Measurements from ENCODE around the gene CEACAM1. TPM values are rescaled to one million over a fixed set of nuclear protein-coding genes. Genes with fewer than 3 reads are reported as not detected.

Gene CEACAM1
- total RNA-seq, 1 donor from 2014 or later = not detected

- no peak for TF ChIP-seq CTCF (IDR thresholded peaks at IDR 0.05)
- peaks cover 4% of the 10 kb centered on the region for H3K4me1 Mint-ChIP-seq (ENCODE audit: low read depth)
- peaks cover 7% of the 10 kb centered on the region for H3K27me3 Mint-ChIP-seq (ENCODE audit: low read depth)
- peaks cover 2% of the 10 kb centered on the region for H3K9me3 Mint-ChIP-seq (ENCODE audit: low read depth)
- DNase-seq (ENCODE audit: low spot score) = no peak
- peaks cover 2% of the 10 kb centered on the region for H3K36me3 Mint-ChIP-seq (ENCODE audit: low read depth)
- no peak overlapping the region for H3K4me3 Mint-ChIP-seq (ENCODE audit: unreplicated experiment)
- no peak overlapping the region for H3K27ac Mint-ChIP-seq (ENCODE audit: unreplicated experiment)
Measured at GRCh38 chr19:42477933-42478332, 50.3 kb downstream of the CEACAM1 start.

- H3K4me3 Mint-ChIP-seq (ENCODE audit: unreplicated experiment) = no peak overlapping the region
- no peak for TF ChIP-seq CTCF (IDR thresholded peaks at IDR 0.05)
- H3K27ac Mint-ChIP-seq (ENCODE audit: unreplicated experiment) = no peak overlapping the region
- peaks cover 2% of the 10 kb centered on the region for H3K36me3 Mint-ChIP-seq (ENCODE audit: low read depth)
- no peak for DNase-seq (ENCODE audit: low spot score)
- peaks cover 11% of the 10 kb centered on the region for H3K27me3 Mint-ChIP-seq (ENCODE audit: low read depth)
- peaks cover 2% of the 10 kb centered on the region for H3K9me3 Mint-ChIP-seq (ENCODE audit: low read depth)
- peaks cover 4% of the 10 kb centered on the region for H3K4me1 Mint-ChIP-seq (ENCODE audit: low read depth)
Measured at GRCh38 chr19:42477117-42477516, 51.2 kb downstream of the CEACAM1 start.

GRCh38 chr19:42475366-42475765 lies 52.9 kb downstream of the CEACAM1 start:
- no peak for DNase-seq (ENCODE audit: low spot score)
- H3K9me3 Mint-ChIP-seq (ENCODE audit: low read depth) = no peaks in the 10 kb centered on the region

GRCh38 chr19:42474743-42475142 lies 53.5 kb downstream of the CEACAM1 start:
- Mint-ChIP-seq H3K4me3 (ENCODE audit: unreplicated experiment) (no peak overlapping the region), H3K27ac (ENCODE audit: unreplicated experiment) (no peak overlapping the region), H3K9me3 (ENCODE audit: low read depth) (no peaks in the 10 kb centered on the region), H3K27me3 (ENCODE audit: low read depth) (peaks cover 11% of the 10 kb centered on the region), H3K4me1 (ENCODE audit: low read depth) (no peaks in the 10 kb centered on the region), H3K36me3 (ENCODE audit: low read depth) (peaks cover 2% of the 10 kb centered on the region)
- no peak for DNase-seq (ENCODE audit: low spot score)
- TF ChIP-seq CTCF (IDR thresholded peaks at IDR 0.05) = no peak

More at GRCh38 chr19:42475366-42475765, 52.9 kb downstream of the CEACAM1 start:
- no peak for TF ChIP-seq CTCF (IDR thresholded peaks at IDR 0.05)
- peaks cover 11% of the 10 kb centered on the region for H3K27me3 Mint-ChIP-seq (ENCODE audit: low read depth)
- no peaks in the 10 kb centered on the region for H3K4me1 Mint-ChIP-seq (ENCODE audit: low read depth)
- H3K27ac Mint-ChIP-seq (ENCODE audit: unreplicated experiment) = no peak overlapping the region
- H3K4me3 Mint-ChIP-seq (ENCODE audit: unreplicated experiment) = no peak overlapping the region
- peaks cover 2% of the 10 kb centered on the region for H3K36me3 Mint-ChIP-seq (ENCODE audit: low read depth)

GRCh38 chr19:42473686-42474085 lies 54.6 kb downstream of the CEACAM1 start:
- no peak for DNase-seq (ENCODE audit: low spot score)
- H3K9me3 Mint-ChIP-seq (ENCODE audit: low read depth) = no peaks in the 10 kb centered on the region
- H3K4me3 Mint-ChIP-seq (ENCODE audit: unreplicated experiment) = no peak overlapping the region
- H3K27ac Mint-ChIP-seq (ENCODE audit: unreplicated experiment) = no peak overlapping the region
- peaks cover 11% of the 10 kb centered on the region for H3K27me3 Mint-ChIP-seq (ENCODE audit: low read depth)
- no peak for TF ChIP-seq CTCF (IDR thresholded peaks at IDR 0.05)
- no peaks in the 10 kb centered on the region for H3K4me1 Mint-ChIP-seq (ENCODE audit: low read depth)
- H3K36me3 Mint-ChIP-seq (ENCODE audit: low read depth) = no peaks in the 10 kb centered on the region
